Endometrial microvascular endothelial cells (primary cell): Measurements from ENCODE around the gene HOXB2. TPM values are rescaled to one million over a fixed set of nuclear protein-coding genes. Genes with fewer than 3 reads are reported as not detected.

Source experiments
- in situ Hi-C: cut with HindIII; loops from 2 replicates; pipeline ENCODE4 v1.10.0; 2017; ENCODE audit warnings: low sequenced_read_pairs, low pct_unique_long_range_greater_than_20kb; ENCODE audit errors: inconsistent ontology term
- total RNA-seq: library from RNA; depleted of rRNA; stranded (reverse); fragments of >200 nt; gene quantifications from one replicate; pipeline ENCODE4 v1.2.3, GENCODE V29; 2015; ENCODE audit errors: inconsistent ontology term

Gene HOXB2
- 10.5 TPM for total RNA-seq

DNA sequence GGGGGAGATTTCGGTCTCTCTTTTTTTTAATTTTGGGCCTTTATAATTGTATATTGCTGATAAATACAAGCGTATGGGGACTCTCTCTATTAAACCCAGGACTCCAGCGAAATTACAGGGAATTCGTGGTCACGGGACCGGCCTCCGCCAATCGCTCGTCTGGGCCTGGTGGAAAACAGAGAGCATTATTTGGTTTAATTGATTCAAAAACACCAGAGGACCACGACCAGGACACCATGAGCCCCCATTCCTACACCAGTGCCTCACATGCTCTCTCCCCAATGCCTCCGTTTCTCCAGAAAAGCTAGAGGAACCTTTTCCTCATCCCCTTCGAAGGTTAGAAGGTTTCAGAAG is at the start of gene HOXB2:
TSS of gene HOXB2 (minus strand) at position 88 of the 354 bp plus-strand sequence. CDS start 198 bp downstream, outside the sequence.
- in situ Hi-C loops: no loop called here

- in situ Hi-C loops: no loop called here
Measured at GRCh38 chr17:48593840-48594537, 49.1 kb upstream of the HOXB2 start.

- in situ Hi-C loops: no loop called here
Measured at GRCh38 chr17:48593126-48593829, 48.4 kb upstream of the HOXB2 start, which contains the start of gene HOXB5. HOXB5 (minus strand) TSS chr17:48593779; CDS start chr17:48593682, 97 bp downstream.

- in situ Hi-C loops: no loop called here
Measured at GRCh38 chr17:48592577-48592976, 47.7 kb upstream of the HOXB2 start.

- in situ Hi-C loops: no loop called here
Measured at GRCh38 chr17:48592057-48592514, 47.2 kb upstream of the HOXB2 start.

GRCh38 chr17:48591255-48592056 is 46.5 kb upstream of the HOXB2 start:
- in situ Hi-C loops: no loop called here

DNA sequence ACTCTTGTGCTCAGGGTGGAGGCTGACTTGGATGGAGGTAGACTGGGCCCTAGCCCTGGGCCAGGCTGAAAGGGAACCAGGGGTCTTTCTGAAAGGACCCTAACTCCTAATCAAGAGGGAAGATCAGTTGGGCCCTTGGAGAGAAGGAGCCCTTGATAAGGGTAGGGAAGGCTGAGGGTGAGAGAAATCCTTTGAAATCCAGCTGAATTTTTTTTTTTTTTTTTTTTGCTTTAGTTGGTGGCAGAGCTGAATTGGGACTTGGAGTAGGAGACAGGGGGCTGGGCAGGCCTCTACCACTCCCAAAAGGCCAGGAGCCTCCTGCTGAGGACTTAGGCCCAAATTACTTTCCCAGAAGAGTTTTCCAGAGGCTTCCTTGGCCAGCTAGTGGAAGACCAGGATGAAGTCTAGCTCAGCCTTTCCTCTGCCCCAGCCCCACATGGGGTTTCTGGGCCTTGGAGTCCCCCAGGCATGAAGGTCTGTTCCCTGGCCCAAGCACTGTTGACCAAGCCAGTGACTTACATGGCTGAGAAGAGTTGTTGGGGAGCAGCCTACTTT is 45.8 kb upstream of the HOXB2 start:
- in situ Hi-C loops: no loop called here

- in situ Hi-C loops: no loop called here
Measured at GRCh38 chr17:48589831-48590606, 45.1 kb upstream of the HOXB2 start, which contains the start of gene HOXB3. HOXB3 (minus strand) TSS chr17:48590241; CDS start chr17:48552474, 37,767 bp downstream.

- in situ Hi-C loops: no loop called here
Measured at GRCh38 chr17:48589060-48589830, 44.3 kb upstream of the HOXB2 start.

DNA sequence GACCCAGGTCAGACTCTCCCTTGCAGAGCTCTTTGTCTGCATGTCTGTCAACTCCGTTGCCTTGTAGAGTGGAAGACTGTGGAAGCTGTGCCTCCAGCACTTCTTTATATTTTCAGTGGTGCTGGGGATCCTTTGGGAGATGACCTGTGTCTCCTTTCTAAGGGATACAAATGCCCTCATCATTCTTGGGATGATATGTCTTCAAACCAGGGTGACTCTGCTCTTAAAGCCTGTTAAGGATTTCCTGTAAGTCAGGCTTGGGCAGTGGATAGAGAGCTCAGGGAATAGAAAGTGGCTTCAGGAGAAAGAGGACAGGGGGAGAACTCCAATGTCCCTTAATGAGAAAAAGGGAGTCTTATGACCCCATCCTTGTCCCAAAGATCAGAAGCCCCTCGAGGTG is 43.6 kb upstream of the HOXB2 start:
- in situ Hi-C loops: no loop called here

DNA sequence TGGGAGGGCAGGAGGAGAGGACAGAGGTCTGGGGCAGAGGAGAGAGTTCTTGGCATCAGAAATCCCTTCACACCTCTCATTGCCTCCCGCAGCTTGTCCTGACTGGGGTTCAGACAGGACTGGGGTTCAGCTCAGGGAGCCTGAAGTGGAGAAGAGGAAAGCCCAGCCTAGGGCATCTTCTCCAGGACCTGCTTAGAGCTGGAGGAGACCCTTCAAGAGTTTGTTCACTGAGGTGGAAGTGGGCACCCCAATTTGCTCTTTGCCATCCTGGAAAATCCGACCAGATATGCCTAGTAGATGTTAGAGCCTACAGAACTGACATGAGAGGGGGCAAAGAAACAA is 43.1 kb upstream of the HOXB2 start:
- in situ Hi-C loops: no loop called here

GRCh38 chr17:48587276-48588073 is 42.6 kb upstream of the HOXB2 start:
- in situ Hi-C loops: no loop called here

DNA sequence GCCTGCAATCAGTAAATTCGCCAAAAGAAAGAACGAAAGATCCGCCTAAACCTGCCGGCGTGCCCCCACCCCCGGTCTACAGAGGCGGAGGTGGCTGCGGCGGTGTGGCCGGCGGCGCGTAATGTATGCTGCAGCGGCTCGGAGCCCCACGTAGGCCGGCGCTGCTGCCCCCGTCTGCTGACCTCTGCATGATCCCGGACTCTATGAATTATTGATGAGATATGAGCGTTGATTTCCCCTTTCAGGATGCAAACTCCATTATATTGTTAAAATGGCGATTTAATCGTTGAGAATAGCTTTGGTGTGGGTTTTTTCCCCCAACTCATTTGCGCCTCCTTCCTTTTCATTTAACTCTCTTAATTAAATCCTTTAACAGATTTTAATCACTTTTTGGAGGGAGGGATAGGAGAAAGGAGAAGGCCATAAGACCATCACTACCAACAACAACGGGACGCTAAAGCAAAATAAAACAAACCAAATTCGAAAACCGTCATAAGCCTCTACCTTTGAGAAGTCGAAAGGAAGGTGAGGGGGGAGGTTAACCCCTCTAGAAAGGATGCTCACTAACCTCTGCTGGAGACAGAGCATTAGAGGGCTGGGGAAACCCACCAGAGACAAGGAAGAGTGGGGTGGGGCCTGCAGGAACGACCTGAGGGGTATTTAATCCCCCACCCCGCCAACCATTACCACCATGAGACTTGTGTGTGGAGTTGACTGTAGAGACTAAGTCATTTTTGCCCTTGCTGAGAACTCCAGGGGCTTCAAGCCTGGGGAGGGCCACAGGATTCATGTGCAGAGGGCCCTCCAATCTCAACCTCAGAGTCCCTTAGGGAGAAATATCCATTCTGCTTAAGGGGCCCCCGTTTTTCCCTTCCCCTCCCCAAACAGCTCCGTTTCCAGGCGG is 41.7 kb upstream of the HOXB2 start:
- in situ Hi-C loops: no loop called here

DNA sequence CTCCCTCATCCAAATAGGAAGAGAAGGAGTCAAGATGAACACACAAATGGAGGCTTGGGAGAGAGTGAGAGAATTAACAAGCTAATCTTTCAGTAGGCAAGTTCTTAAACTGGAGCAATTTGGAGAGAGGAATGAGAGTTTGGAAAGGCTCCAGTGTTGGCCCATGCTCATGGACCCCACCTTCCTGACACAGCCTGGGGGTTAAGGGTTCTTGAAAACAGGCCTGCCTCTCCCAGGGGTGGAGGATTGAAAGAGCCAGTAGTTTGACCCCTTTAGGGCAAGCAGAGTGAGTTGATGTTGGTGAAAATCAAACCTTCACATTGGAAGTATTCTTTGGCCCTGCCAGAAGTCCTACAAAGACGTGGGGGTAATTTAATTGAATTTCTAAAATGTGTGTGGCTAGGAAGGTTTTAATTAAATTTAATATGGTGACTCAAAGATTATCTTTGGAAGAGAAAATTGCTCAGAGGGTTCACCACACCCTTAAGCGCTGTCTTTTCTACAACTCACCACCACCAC is 39.4 kb upstream of the HOXB2 start:
- in situ Hi-C loops: no loop called here

DNA sequence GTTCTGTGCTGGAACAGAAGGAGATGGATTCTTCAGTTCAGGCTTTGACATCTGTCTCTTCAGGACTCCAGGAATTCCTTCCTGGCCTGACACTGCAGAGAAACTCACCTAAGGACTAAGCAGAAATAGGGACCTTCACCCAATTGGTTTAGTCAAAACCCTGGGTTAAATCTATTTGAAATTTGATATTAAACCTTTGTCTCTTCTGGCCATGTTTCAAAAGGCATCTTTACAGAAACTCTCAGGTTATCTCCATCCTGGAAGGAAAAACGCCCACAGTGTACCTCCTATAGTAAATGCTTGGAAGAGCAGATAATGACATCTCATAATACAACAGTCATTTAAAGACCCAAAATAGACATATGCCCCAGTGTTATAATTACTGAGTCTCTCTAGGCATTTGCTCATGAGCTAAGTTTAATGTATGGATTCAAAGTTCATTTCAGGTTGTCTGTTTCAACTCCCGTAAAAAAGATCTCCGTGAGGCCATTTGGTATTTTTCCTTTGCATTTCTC is 38.9 kb upstream of the HOXB2 start:
- in situ Hi-C loops: no loop called here

- in situ Hi-C loops: no loop called here
Measured at GRCh38 chr17:48582750-48583069, 37.8 kb upstream of the HOXB2 start.
